Measurements from ENCODE around the gene XPC.

XPC gene

GRCh38 chr3:14118400-14119381 lies 59.7 kb downstream of the XPC start:
- Histone ChIP-seq H3K9me3 (ENCODE audit: control insufficient read depth, insufficient read depth, low read depth, low read length) (no peaks in the 10 kb centered on the region), H3K4me3 (ENCODE audit: low read depth, low read length) (no peak overlapping the region), H3K36me3 (ENCODE audit: control insufficient read depth in 2 of 2, insufficient read depth in 1 of 2, low read length in 2 of 2) (peaks cover 4 to 67% of the 10 kb centered on the region in 2 experiments; a peak in 1 of 3 replicates), H3K4me1 (ENCODE audit: control insufficient read depth, insufficient read depth, low read length) (no peaks in the 10 kb centered on the region; the same call in 1 of the 2 replicates), H3K27ac (ENCODE audit: extremely low read depth, low read depth, low read length) (no peak overlapping the region)
- POLR2A ChIA-PET: no interaction called here
- CTCF ChIA-PET: interaction anchor here (0.6 to 1.4 kb wide), 2 partner anchors 222 to 349 kb away, joined by 4 read pairs; no protein-coding TSS in a partner anchor
- TF ChIP-seq ZNF433 (tag by site-specific recombination; IDR thresholded peaks at IDR 0.05; ENCODE audit: low read depth): no peak
- TF ChIP-seq ZNF362 (tag by site-specific recombination; IDR thresholded peaks at IDR 0.05): no peak
- 0 out of 2 replicates have a peak, but pooled peaks have one; percentile 15 for TF ChIP-seq ZNF341 (tag by site-specific recombination; IDR thresholded peaks at IDR 0.05; ENCODE audit: low read depth)
- no peak for TF ChIP-seq OVOL3 (tag by site-specific recombination; IDR thresholded peaks at IDR 0.05)
- TF ChIP-seq INSM2 (tag by site-specific recombination; IDR thresholded peaks at IDR 0.05): no peak
- no peak for TF ChIP-seq HOXD13 (CRISPR knock-in tag; IDR thresholded peaks at IDR 0.05; ENCODE audit: borderline replicate concordance)
- no peak for TF ChIP-seq ZFHX2 (tag by site-specific recombination; conservative IDR thresholded peaks at IDR 0.05)
- no peak for TF ChIP-seq ZBTB7A (tag by site-specific recombination; IDR thresholded peaks at IDR 0.05; ENCODE audit: low read depth)
- TF ChIP-seq ZNF148 (tag by site-specific recombination; IDR thresholded peaks at IDR 0.05; ENCODE audit: borderline replicate concordance): no peak
- TF ChIP-seq ZNF510 (tag by site-specific recombination; IDR thresholded peaks at IDR 0.05; ENCODE audit: insufficient replicate concordance): no peak
- no peak for TF ChIP-seq ZNF548 (tag by site-specific recombination; IDR thresholded peaks at IDR 0.05)
- TF ChIP-seq ZNF600 (tag by site-specific recombination; IDR thresholded peaks at IDR 0.05): no peak
- TF ChIP-seq ZBTB6 (tag by site-specific recombination; IDR thresholded peaks at IDR 0.05): no peak
- no peak for TF ChIP-seq ZNF561 (tag by site-specific recombination; IDR thresholded peaks at IDR 0.05; ENCODE audit: borderline replicate concordance)
- TF ChIP-seq ZNF324 (tag by site-specific recombination; IDR thresholded peaks at IDR 0.05): no peak
- 0 out of 2 replicates have a peak, but pooled peaks have one; percentile 18 for TF ChIP-seq ZNF692 (tag by site-specific recombination; IDR thresholded peaks at IDR 0.05)
- TF ChIP-seq HOXA7 (CRISPR knock-in tag; IDR thresholded peaks at IDR 0.05; ENCODE audit: borderline replicate concordance): no peak
- TF ChIP-seq ZNF335 (tag by site-specific recombination; conservative IDR thresholded peaks at IDR 0.05): 0 out of 2 replicates have a peak, but pooled peaks have one; percentile 10
- no peak for TF ChIP-seq ATF2 (tag by site-specific recombination; IDR thresholded peaks at IDR 0.05; ENCODE audit: low read depth)
- no peak for TF ChIP-seq ZNF704 (tag by site-specific recombination; IDR thresholded peaks at IDR 0.05)
- no peak for TF ChIP-seq ZNF768 (tag by site-specific recombination; IDR thresholded peaks at IDR 0.05)
- TF ChIP-seq ZNF571 (tag by site-specific recombination; IDR thresholded peaks at IDR 0.05): no peak
- TF ChIP-seq ZNF26 (tag by site-specific recombination; IDR thresholded peaks at IDR 0.05): no peak
- TF ChIP-seq BCL11A (tag by site-specific recombination; IDR thresholded peaks at IDR 0.05; ENCODE audit: low read depth): no peak

Measured in HEK293 (cell line).